ENCODE data around the gene LGALS9C. TPM values are rescaled to one million over a fixed set of nuclear protein-coding genes. Genes with fewer than 3 reads are reported as not detected.
"Not testable (repeated sequence)": the region's sequence is repeated elsewhere in the genome, so short reads cannot be mapped to it uniquely, and the experiment has no call there.

The LGALS9C gene
- total RNA-seq, 1 donor from 2014 or later, result 1.2 TPM

GRCh38 chr17:18492712-18493480 lies 16.3 kb downstream of the LGALS9C start:
- H3K36me3 ChIP-seq; H3K9me3 ChIP-seq; H3K4me3 ChIP-seq; DNase-seq (ENCODE audit: extremely low spot score in 2 of 2); H3K27me3 ChIP-seq; H3K27ac ChIP-seq; H3K4me1 ChIP-seq; intact Hi-C loops (cut with DNase I): not testable (repeated sequence)

- intact Hi-C loops (cut with DNase I); H3K4me3 ChIP-seq: not testable (repeated sequence)
These were observed 17.7 kb downstream of the LGALS9C start for GRCh38 chr17:18494250-18494768.

GRCh38 chr17:18497044-18497443 lies 20.5 kb downstream of the LGALS9C start:
- H3K36me3 ChIP-seq; H3K4me3 ChIP-seq; intact Hi-C loops (cut with DNase I); H3K27ac ChIP-seq; H3K9me3 ChIP-seq; H3K4me1 ChIP-seq; DNase-seq (ENCODE audit: extremely low spot score in 2 of 2); H3K27me3 ChIP-seq: not testable (repeated sequence)

More at GRCh38 chr17:18494250-18494768, 17.7 kb downstream of the LGALS9C start:
- not testable (repeated sequence) for H3K27me3 ChIP-seq; H3K4me1 ChIP-seq; H3K9me3 ChIP-seq; H3K36me3 ChIP-seq; H3K27ac ChIP-seq; DNase-seq (ENCODE audit: extremely low spot score in 2 of 2)

- DNase-seq (ENCODE audit: extremely low spot score in 2 of 2); H3K4me3 ChIP-seq; H3K27ac ChIP-seq; intact Hi-C loops (cut with DNase I); H3K4me1 ChIP-seq; H3K36me3 ChIP-seq; H3K27me3 ChIP-seq; H3K9me3 ChIP-seq: not testable (repeated sequence)
These were observed 22.5 kb downstream of the LGALS9C start for GRCh38 chr17:18499100-18499499.

- H3K4me1 ChIP-seq; H3K9me3 ChIP-seq; intact Hi-C loops (cut with DNase I); H3K4me3 ChIP-seq; H3K27ac ChIP-seq; DNase-seq (ENCODE audit: extremely low spot score in 2 of 2); H3K36me3 ChIP-seq; H3K27me3 ChIP-seq: not testable (repeated sequence)
These were observed 23.2 kb downstream of the LGALS9C start for GRCh38 chr17:18499756-18500155.

GRCh38 chr17:18500281-18500680 lies 23.7 kb downstream of the LGALS9C start:
- H3K9me3 ChIP-seq; H3K4me1 ChIP-seq; H3K36me3 ChIP-seq; H3K4me3 ChIP-seq; H3K27ac ChIP-seq; H3K27me3 ChIP-seq; intact Hi-C loops (cut with DNase I); DNase-seq (ENCODE audit: extremely low spot score in 2 of 2): not testable (repeated sequence)

- H3K4me1 ChIP-seq; DNase-seq (ENCODE audit: extremely low spot score in 2 of 2); H3K27me3 ChIP-seq; H3K4me3 ChIP-seq; H3K36me3 ChIP-seq; H3K27ac ChIP-seq; H3K9me3 ChIP-seq; intact Hi-C loops (cut with DNase I): not testable (repeated sequence)
These were observed 24.2 kb downstream of the LGALS9C start for GRCh38 chr17:18500816-18501215.

GRCh38 chr17:18503221-18503620 lies 26.6 kb downstream of the LGALS9C start:
- H3K4me3 ChIP-seq; H3K27me3 ChIP-seq; DNase-seq (ENCODE audit: extremely low spot score in 2 of 2); H3K36me3 ChIP-seq; H3K27ac ChIP-seq; H3K4me1 ChIP-seq; H3K9me3 ChIP-seq; intact Hi-C loops (cut with DNase I): not testable (repeated sequence)

GRCh38 chr17:18507729-18508128 lies 31.1 kb downstream of the LGALS9C start:
- DNase-seq (ENCODE audit: extremely low spot score in 2 of 2); H3K27me3 ChIP-seq; H3K27ac ChIP-seq; H3K36me3 ChIP-seq; H3K4me1 ChIP-seq; intact Hi-C loops (cut with DNase I); H3K4me3 ChIP-seq; H3K9me3 ChIP-seq: not testable (repeated sequence)

- H3K9me3 ChIP-seq; H3K4me3 ChIP-seq; H3K4me1 ChIP-seq; DNase-seq (ENCODE audit: extremely low spot score in 2 of 2); H3K27me3 ChIP-seq; intact Hi-C loops (cut with DNase I); H3K27ac ChIP-seq; H3K36me3 ChIP-seq: not testable (repeated sequence)
These were observed 32.1 kb downstream of the LGALS9C start for GRCh38 chr17:18508667-18509066.

- H3K36me3 ChIP-seq; H3K27me3 ChIP-seq; DNase-seq (ENCODE audit: extremely low spot score in 2 of 2); intact Hi-C loops (cut with DNase I); H3K4me3 ChIP-seq; H3K9me3 ChIP-seq; H3K4me1 ChIP-seq; H3K27ac ChIP-seq: not testable (repeated sequence)
These were observed 44.5 kb downstream of the LGALS9C start for GRCh38 chr17:18521100-18521499.

- H3K36me3 ChIP-seq; H3K27me3 ChIP-seq; H3K4me3 ChIP-seq; H3K27ac ChIP-seq; H3K9me3 ChIP-seq; DNase-seq (ENCODE audit: extremely low spot score in 2 of 2); intact Hi-C loops (cut with DNase I); H3K4me1 ChIP-seq: not testable (repeated sequence)
These were observed 48.4 kb downstream of the LGALS9C start for GRCh38 chr17:18525015-18525414.

- DNase-seq (ENCODE audit: extremely low spot score in 2 of 2); intact Hi-C loops (cut with DNase I); H3K4me3 ChIP-seq; H3K27me3 ChIP-seq; H3K36me3 ChIP-seq; H3K4me1 ChIP-seq; H3K27ac ChIP-seq; H3K9me3 ChIP-seq: not testable (repeated sequence)
These were observed 49.7 kb downstream of the LGALS9C start for GRCh38 chr17:18526168-18526800.

- H3K36me3 ChIP-seq; H3K27me3 ChIP-seq; H3K27ac ChIP-seq; H3K9me3 ChIP-seq; intact Hi-C loops (cut with DNase I); DNase-seq (ENCODE audit: extremely low spot score in 2 of 2); H3K4me3 ChIP-seq; H3K4me1 ChIP-seq: not testable (repeated sequence)
These were observed 50.8 kb downstream of the LGALS9C start for GRCh38 chr17:18527354-18527753.

Measured in vagina (tissue), 2 donors.